Left colon (tissue), 2 donors: Measurements from ENCODE around the gene THRB. TPM values are rescaled to one million over a fixed set of nuclear protein-coding genes. Genes with fewer than 3 reads are reported as not detected.
"Not testable (repeated sequence)": the region's sequence is repeated elsewhere in the genome, so short reads cannot be mapped to it uniquely, and the experiment has no call there.

ENCODE experiments used
- ATAC-seq: fragments of 200-7000 bp; cut with Tn5 transposase; one replicate; pipeline ENCODE4 v1.9.1; 2020; ENCODE audit warnings: mild to moderate bottlenecking, moderate library complexity
- DNase-seq, 2 donors: peaks; one replicate each; pipeline ENCODE4 v3.0.0-alpha.2; 2020
- intact Hi-C, 2 donors: fragments of 100-400 bp; cut with DNase I in 1 of 2; cut with micrococcal nuclease in 1 of 2; formaldehyde crosslinking; loops; one replicate each; pipeline versions ENCODE4 v1.11.2 to v1.14.0; 2022; cut with DNase I, micrococcal nuclease
- total RNA-seq, 2 donors: library from RNA; stranded (reverse); fragmentation: NEBNext Ultra II Directional; extraction: Animal tissue kit (Norgen Biotek cat#: 25700); gene quantifications; one replicate each; pipeline ENCODE4 v1.2.1, GENCODE V29; 2021
- donor health status: DM: no; HTN: no; CAD: no.
- donor health status: DM: yes; HTN: yes; CAD: no.

Gene THRB
- total RNA-seq, 2 donors from 2014 or later: 26.2 to 33.7 TPM

GRCh38 chr3:24428481-24428880 lies 66.2 kb downstream of the THRB start:
- intact Hi-C loops: no loop called here
- ATAC-seq (no peak), DNase-seq (no peak)

- intact Hi-C loops: no loop called here
- no peak for ATAC-seq
- DNase-seq: no peak
These were observed 67.8 kb downstream of the THRB start for GRCh38 chr3:24426896-24427295.

- ATAC-seq, intact Hi-C loops, DNase-seq: not testable (repeated sequence)
These were observed 73.8 kb downstream of the THRB start for GRCh38 chr3:24420829-24421228.

GRCh38 chr3:24420224-24420623 lies 74.4 kb downstream of the THRB start:
- DNase-seq (no peak), ATAC-seq (no peak)
- intact Hi-C loops: no loop called here

- intact Hi-C loops: no loop called here
- DNase-seq (no peak), ATAC-seq (no peak)
These were observed 75.4 kb downstream of the THRB start for GRCh38 chr3:24419067-24419791.

GRCh38 chr3:24417730-24418129 lies 76.9 kb downstream of the THRB start:
- DNase-seq (no peak), ATAC-seq (no peak)
- intact Hi-C loops: no loop called here

- intact Hi-C loops: no loop called here
- DNase-seq (no peak), ATAC-seq (no peak)
These were observed 78.4 kb downstream of the THRB start for GRCh38 chr3:24416224-24416623.

- ATAC-seq: no peak
- DNase-seq: no peak
- intact Hi-C loops: no loop called here
These were observed 78.8 kb downstream of the THRB start for GRCh38 chr3:24415824-24416223.

- DNase-seq, ATAC-seq, intact Hi-C loops: not testable (repeated sequence)
These were observed 81.0 kb downstream of the THRB start for GRCh38 chr3:24413662-24414061.

GRCh38 chr3:24410860-24411259 lies 83.8 kb downstream of the THRB start:
- intact Hi-C loops: no loop called here
- DNase-seq (no peak), ATAC-seq (no peak)

- no peak for DNase-seq
- no peak for ATAC-seq
- intact Hi-C loops: no loop called here
These were observed 86.5 kb downstream of the THRB start for GRCh38 chr3:24407980-24408680.

- intact Hi-C loops: no loop called here
- DNase-seq: no peak
- ATAC-seq: no peak
These were observed 87.8 kb downstream of the THRB start for GRCh38 chr3:24406900-24407299.

- intact Hi-C loops: no loop called here
- no peak for DNase-seq
- peak; percentile 66 for ATAC-seq
These were observed 89.6 kb downstream of the THRB start for GRCh38 chr3:24405057-24405456.

GRCh38 chr3:24401811-24402185 lies 92.9 kb downstream of the THRB start:
- intact Hi-C loops: no loop called here
- DNase-seq (peak; percentile 52 to 62), ATAC-seq (peak; percentile 74)

- intact Hi-C loops: no loop called here
- DNase-seq (no peak), ATAC-seq (peak; percentile 91)
These were observed 93.4 kb downstream of the THRB start for GRCh38 chr3:24401090-24401810.

GRCh38 chr3:24400450-24400849 lies 94.2 kb downstream of the THRB start:
- ATAC-seq: no peak
- intact Hi-C loops: no loop called here
- DNase-seq: no peak

GRCh38 chr3:24400015-24400414 lies 94.6 kb downstream of the THRB start:
- no peak for ATAC-seq
- intact Hi-C loops: no loop called here

GRCh38 chr3:24399614-24400013 lies 95.0 kb downstream of the THRB start:
- intact Hi-C loops: no loop called here
- ATAC-seq (peak; percentile 21), DNase-seq (no peak)

More at GRCh38 chr3:24400015-24400414, 94.6 kb downstream of the THRB start:
- DNase-seq: no peak

- ATAC-seq, DNase-seq, intact Hi-C loops: not testable (repeated sequence)
These were observed 95.9 kb downstream of the THRB start for GRCh38 chr3:24398712-24399111.

- no peak for DNase-seq
- intact Hi-C loops: no loop called here
- ATAC-seq: no peak
These were observed 98.3 kb downstream of the THRB start for GRCh38 chr3:24396338-24396737.
